AG09319 (cell line): ENCODE results near the gene SNAI1.
A peak's percentile ranks its signal among the peaks of the same experiment; 100 is the strongest.

ENCODE experiments used
- DNase-seq: peaks from one replicate; pipeline ENCODE4 v3.0.0-alpha.2; 2010; ENCODE audit warnings: low read depth; ENCODE audit errors: extremely low read depth
- TF ChIP-seq, protein P1 (sequence below): IDR thresholded peaks from 2 replicates; pipeline ENCODE4 v1.5.1; 2011; ENCODE audit warnings: low read depth, mild to moderate bottlenecking, inconsistent platforms, low read length, moderate library complexity

The SNAI1 gene

DNA sequence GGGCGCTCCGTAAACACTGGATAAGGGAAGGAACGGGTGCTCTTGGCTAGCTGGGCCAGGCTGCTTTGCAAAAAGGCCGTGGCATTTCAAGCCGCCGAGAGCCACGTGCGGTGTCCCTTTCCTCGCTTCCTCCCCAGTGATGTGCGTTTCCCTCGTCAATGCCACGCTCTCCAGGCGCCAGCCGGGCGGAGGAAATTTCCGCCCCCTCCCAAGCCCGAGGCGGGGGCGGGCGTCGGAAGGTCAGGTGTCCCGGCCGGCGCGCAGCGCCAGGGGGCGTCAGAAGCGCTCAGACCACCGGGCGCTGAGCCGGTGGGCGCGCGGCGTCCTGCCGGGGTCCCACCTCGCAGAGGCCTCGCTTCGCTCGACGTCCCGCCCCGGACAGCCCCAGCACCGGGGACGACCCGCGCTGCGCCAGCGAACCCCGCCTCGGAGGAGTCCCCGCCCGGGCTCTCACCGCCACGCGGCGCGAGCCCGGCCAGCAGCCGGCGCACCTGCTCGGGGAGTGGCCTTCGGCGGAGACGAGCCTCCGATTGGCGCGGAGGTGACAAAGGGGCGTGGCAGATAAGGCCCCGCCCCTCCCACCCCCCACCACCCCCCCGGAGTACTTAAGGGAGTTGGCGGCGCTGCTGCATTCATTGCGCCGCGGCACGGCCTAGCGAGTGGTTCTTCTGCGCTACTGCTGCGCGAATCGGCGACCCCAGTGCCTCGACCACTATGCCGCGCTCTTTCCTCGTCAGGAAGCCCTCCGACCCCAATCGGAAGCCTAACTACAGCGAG is at the start of gene SNAI1:
Gene SNAI1 (plus strand): TSS at position 635 of the 777 bp plus-strand sequence. CDS start 80 bp downstream, at position 715.
- TF ChIP-seq, protein P1, sequence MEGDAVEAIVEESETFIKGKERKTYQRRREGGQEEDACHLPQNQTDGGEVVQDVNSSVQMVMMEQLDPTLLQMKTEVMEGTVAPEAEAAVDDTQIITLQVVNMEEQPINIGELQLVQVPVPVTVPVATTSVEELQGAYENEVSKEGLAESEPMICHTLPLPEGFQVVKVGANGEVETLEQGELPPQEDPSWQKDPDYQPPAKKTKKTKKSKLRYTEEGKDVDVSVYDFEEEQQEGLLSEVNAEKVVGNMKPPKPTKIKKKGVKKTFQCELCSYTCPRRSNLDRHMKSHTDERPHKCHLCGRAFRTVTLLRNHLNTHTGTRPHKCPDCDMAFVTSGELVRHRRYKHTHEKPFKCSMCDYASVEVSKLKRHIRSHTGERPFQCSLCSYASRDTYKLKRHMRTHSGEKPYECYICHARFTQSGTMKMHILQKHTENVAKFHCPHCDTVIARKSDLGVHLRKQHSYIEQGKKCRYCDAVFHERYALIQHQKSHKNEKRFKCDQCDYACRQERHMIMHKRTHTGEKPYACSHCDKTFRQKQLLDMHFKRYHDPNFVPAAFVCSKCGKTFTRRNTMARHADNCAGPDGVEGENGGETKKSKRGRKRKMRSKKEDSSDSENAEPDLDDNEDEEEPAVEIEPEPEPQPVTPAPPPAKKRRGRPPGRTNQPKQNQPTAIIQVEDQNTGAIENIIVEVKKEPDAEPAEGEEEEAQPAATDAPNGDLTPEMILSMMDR, result peak; percentile 37
- peak; percentile 74 for DNase-seq

DNA sequence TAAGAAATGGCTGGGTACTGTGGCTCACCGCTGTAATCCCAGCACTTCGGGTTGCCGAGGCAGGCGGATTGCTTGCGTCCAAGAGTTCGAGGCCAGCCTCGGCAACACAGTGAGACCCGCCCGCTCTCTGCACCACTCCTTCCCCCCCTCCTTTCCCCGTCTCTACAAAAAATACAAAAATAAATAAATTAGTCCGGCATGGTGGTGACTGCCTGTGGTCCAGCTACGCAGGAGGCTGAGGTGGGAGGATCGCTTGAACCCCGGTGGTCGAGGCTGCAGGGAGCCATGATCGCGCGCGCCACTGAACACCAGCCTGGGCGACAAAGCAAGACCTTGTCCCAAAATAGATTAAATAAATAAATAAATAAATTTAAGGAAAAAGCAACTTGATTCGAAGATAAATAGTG is 47.0 kb upstream of the SNAI1 start:
- DNase-seq, result no peak
- TF ChIP-seq, protein P1, result no peak

DNA sequence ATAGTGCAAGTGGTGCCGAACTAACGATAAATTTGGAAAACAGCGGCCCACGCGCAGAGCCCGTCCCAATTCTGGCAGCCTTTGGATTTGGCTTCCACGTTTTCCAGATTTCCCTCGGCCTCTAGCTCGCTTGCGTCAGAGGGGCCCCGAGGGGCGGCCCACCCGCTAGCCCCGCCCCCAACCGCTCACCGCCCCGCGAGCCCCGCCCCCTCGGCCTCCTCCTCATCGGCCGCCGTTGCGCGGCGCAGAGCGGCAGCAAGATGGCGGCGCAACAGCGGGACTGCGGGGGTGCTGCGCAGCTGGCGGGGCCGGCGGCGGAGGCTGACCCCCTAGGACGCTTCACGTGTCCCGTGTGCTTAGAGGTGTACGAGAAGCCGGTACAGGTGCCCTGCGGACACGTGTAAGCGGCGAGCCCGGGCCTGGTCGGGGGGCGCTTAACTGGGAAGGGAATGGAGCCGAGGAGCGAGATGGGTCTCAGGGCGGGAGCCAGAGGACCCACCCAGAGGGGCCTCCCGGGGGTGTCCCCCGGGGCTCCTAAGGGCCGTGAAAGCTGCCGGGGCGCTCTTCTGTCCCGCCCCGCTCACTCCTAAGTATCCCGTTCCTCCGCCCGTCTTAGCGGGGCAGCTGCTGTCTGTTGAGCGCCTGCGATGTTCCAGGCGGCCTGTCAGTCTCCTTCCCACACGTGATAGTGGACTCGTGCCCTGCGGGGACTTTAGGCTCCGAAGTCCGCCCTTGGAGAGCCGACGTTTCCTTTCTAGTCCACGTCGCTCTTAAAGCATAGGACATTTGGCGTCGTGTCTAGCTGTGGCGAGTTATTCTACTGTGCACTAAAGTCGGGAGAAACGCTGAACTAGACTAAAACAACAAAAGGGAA is 46.4 kb upstream of the SNAI1 start, which contains the start of gene RNF114:
Gene RNF114 (plus strand): TSS at position 245 of the 874 bp plus-strand sequence. CDS start 16 bp downstream, at position 261.
- TF ChIP-seq, protein P1, result no peak
- DNase-seq, result peak; percentile 75

DNA sequence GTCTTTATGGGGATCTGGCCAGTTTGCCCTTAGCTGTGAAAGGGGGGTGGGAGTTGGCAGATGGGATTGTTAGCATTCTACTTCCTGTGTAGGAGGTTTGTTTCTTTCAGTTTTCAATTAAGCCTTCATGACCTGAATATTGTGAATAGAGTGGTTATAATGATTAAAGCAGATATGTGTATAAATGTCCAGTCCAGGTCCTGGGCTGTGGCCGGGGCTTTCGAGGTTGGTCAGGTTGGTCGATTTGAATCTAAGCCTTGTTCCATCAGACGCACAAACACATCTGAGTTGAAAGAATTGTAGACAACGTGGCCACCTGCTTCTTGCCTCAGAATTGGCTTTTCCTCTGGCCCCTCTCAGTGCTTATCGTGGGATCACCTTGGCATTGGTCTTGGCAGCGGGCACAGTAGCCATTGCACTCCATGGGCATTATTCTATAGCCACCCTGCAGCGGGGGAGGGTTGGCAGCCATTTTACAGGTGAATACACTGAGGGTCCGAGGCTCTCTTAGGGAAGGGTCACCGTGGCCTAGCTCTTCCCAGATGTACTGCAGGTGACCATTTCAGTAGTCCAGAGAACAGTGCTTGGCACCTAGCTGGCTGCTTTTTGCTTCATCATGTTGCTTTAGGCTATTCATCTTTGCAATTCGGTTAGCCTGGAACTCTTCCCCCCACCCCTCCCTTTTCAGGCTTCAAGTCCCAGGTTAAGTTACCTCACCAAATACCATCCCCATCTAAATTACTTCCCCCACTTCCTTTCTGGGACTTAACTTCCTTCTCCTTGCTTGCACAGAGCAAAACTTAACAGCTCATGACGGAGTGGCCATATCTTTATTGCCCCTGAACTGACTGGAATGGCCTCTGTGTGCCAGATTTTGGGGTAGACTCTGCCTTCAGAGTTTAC is 45.5 kb upstream of the SNAI1 start:
- no peak for DNase-seq
- TF ChIP-seq, protein P1, result no peak

DNA sequence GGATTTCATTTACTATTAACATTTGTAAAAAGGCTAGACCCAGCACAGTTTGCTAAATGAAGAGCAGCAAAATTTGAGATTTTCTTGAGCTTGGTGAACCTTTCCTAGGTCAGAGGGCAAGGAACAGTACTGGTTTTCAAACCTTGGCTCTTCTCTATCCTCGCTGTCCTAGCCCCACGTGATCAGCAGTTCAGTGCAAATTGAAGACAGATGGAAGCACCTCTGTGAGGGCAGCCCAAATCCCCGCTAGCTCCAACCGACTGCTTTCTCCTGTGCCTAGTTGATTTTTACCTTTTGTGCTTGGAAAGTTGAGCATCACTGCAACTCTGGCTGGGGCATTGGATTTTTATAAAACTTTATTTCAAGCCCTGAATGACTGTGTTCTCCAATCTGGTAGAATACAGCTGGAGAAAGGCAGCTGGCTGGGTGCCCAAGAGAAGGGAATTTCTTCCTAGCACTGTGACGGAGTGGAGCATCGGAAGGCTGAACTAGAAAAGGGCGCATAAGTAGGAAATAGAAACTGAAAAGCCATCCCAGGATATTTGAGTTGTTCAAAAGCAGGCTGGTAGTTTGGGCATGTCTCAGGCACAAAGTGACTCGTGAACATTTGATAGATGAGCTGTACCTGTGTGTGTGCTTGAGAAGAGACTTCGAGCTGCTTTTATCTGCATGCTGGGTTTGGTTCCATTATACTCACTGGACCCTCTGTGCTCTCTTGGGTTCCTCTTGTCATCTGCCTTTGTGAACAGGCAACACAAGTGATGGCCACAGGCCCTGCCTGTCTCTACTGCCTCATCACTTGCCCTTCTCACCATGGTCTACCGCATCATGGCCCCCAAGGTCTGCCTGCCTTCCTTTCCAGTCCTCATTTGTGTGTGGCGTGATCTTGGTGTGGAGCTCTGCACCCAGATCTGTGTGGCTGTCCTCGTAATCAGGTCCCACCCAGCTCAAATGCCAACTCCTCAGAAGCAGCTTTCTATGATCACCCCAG is 44.3 kb upstream of the SNAI1 start:
- TF ChIP-seq, protein P1, result no peak
- DNase-seq, result no peak

DNA sequence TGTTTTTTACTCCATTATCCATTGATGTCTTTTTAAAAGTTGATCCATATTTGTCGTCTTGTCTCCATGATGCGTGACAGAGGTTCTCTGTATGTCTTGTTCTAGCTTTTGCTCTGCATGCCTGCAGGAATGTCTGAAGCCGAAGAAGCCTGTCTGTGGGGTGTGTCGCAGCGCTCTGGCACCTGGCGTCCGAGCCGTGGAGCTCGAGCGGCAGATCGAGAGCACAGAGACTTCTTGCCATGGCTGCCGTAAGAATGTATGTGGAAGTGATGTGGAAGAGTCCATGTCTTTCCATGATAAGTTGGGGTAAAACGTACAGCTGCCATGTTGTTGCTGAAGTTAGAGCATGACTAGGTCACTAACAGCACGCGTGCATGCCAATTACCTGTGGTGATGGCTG is 41.3 kb upstream of the SNAI1 start:
- TF ChIP-seq, protein P1, result no peak
- DNase-seq, result no peak
